Measurements from ENCODE around the gene ZFYVE16.

DNA sequence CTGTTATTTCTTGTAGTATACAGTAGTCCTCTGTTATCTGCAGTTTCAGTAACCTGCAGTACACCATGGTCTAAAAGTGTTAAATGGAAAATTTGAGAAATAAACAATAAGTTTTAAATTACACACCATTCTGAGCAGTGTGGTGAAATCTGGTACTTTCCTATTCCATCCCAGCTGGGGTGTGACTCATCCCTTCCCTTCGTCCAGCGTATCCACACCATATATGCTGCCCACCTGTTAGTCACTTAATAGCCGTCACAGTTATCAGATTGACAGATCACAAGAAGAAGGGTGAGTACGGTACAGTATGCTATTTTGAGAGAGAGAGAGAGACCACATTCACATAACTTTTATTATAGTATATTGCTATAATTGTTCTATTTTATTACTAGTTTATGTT is 109.0 kb downstream of the ZFYVE16 start:
- TF ChIP-seq, protein P1, sequence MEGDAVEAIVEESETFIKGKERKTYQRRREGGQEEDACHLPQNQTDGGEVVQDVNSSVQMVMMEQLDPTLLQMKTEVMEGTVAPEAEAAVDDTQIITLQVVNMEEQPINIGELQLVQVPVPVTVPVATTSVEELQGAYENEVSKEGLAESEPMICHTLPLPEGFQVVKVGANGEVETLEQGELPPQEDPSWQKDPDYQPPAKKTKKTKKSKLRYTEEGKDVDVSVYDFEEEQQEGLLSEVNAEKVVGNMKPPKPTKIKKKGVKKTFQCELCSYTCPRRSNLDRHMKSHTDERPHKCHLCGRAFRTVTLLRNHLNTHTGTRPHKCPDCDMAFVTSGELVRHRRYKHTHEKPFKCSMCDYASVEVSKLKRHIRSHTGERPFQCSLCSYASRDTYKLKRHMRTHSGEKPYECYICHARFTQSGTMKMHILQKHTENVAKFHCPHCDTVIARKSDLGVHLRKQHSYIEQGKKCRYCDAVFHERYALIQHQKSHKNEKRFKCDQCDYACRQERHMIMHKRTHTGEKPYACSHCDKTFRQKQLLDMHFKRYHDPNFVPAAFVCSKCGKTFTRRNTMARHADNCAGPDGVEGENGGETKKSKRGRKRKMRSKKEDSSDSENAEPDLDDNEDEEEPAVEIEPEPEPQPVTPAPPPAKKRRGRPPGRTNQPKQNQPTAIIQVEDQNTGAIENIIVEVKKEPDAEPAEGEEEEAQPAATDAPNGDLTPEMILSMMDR (IDR thresholded peaks at IDR 0.05; ENCODE audit: low read depth, low read length) = no peak
- no peak for TF ChIP-seq EZH2phosphoT487 (IDR thresholded peaks at IDR 0.05; ENCODE audit: low read depth)

Measured in OCI-LY3 (cell line).